PC-9 (cell line): ENCODE measurements around the gene DAB1.

ENCODE experiments used
- CTCF ChIP-seq: fragments of 200-600 bp; sonication (generic); conservative IDR thresholded peaks from 2 replicates; pipeline ENCODE4 v1.6.1; 2017; ENCODE audit warnings: mixed run types, antibody characterized with exemption, mild to moderate bottlenecking, moderate library complexity
- EZH2 ChIP-seq: fragments of 200-600 bp; sonication (generic); IDR thresholded peaks from 2 replicates; pipeline ENCODE4 v1.8.0; 2017; ENCODE audit warnings: antibody characterized with exemption, low read depth

GRCh38 chr1:56964349-56965017 lies 459.4 kb downstream of the DAB1 start:
- TF ChIP-seq EZH2 (no peak), CTCF (no peak)
